Spleen (tissue), 7 donors: ENCODE measurements around the gene TRIM40.

Source experiments
- CTCF ChIP-seq, 11 experiments: fragments of 200-600 bp in 7 of 11; fragments of 450-650 bp in 4 of 11; sonication (generic) in 4 of 11; IDR thresholded peaks in 8 of 11; conservative IDR thresholded peaks in 3 of 11; 1 replicate in 7 of 11; 2 replicates in 4 of 11; pipeline versions ENCODE4 v1.4.0 to v1.8.0; 2016 to 2021; ENCODE audit warnings: antibody characterized with exemption in 11 of 11, inconsistent platforms in 4 of 11, mild to moderate bottlenecking in 1 of 11
- POLR2A ChIP-seq, 3 donors: fragments of 450-650 bp; IDR thresholded peaks; one replicate each; pipeline ENCODE4 v1.5.1; 2017; ENCODE audit warnings: antibody characterized with exemption in 3 of 3, mild to moderate bottlenecking in 1 of 3
- donor health status: DM: no; HTN: no; CAD: no; lungs with moderate emphysema.
- donor health status: DM: no; HTN: no; CAD: no.
- donor health status: DM: no; HTN: no; CAD: no.

GRCh38 chr6:30152016-30152673 is 16.2 kb downstream of the TRIM40 start:
- TF ChIP-seq CTCF (IDR thresholded peaks at IDR 0.05 in 8 of 11, conservative IDR thresholded peaks at IDR 0.05 in 3 of 11): no peak
- no peak for TF ChIP-seq POLR2A (IDR thresholded peaks at IDR 0.05)
